Sciatic nerve (tissue), 2 donors: Measurements from ENCODE around the gene ELOVL5. TPM values are rescaled to one million over a fixed set of nuclear protein-coding genes. Genes with fewer than 3 reads are reported as not detected.

ENCODE experiments used
- ATAC-seq: fragments of 200-7000 bp; cut with Tn5 transposase; one replicate; pipeline ENCODE4 v1.9.1; 2020; ENCODE audit warnings: mild to moderate bottlenecking, moderate library complexity
- DNase-seq: peaks from one replicate; pipeline ENCODE4 v3.0.0-alpha.2; 2020; ENCODE audit warnings: low spot score
- intact Hi-C: fragments of 100-400 bp; cut with DNase I; formaldehyde crosslinking; loops from one replicate; pipeline ENCODE4 v1.14.2; 2022
- total RNA-seq: library from RNA; stranded (reverse); fragmentation: NEBNext Ultra II Directional; extraction: Animal tissue kit (Norgen Biotek cat#: 25700); gene quantifications from one replicate; pipeline ENCODE4 v1.2.1, GENCODE V29; 2021
- donor health status: DM: no; HTN: no; CAD: no.
- donor health status: DM: no; HTN: no; CAD: no.

Gene ELOVL5
- total RNA-seq, 1 donor from 2014 or later = 115 TPM

- ATAC-seq = no peak
- DNase-seq = no peak
- intact Hi-C loops = no loop called here
These were observed 90.5 kb downstream of the ELOVL5 start for GRCh38 chr6:53258076-53258773.

GRCh38 chr6:53257533-53257932, 91.2 kb downstream of the ELOVL5 start:
- intact Hi-C loops = no loop called here
- ATAC-seq (no peak), DNase-seq (no peak)

GRCh38 chr6:53257001-53257400, 91.7 kb downstream of the ELOVL5 start:
- no peak for DNase-seq

GRCh38 chr6:53252177-53252692, 96.5 kb downstream of the ELOVL5 start:
- intact Hi-C loops = no loop called here
- DNase-seq (no peak), ATAC-seq (no peak)

More at GRCh38 chr6:53257001-53257400, 91.7 kb downstream of the ELOVL5 start:
- no peak for ATAC-seq
- intact Hi-C loops = no loop called here

GRCh38 chr6:53251033-53251672, 97.6 kb downstream of the ELOVL5 start:
- intact Hi-C loops = no loop called here
- ATAC-seq (peak; percentile 66), DNase-seq (no peak)

GRCh38 chr6:53250176-53251032, 98.3 kb downstream of the ELOVL5 start:
- peak; percentile 71 for ATAC-seq
- DNase-seq = no peak
- intact Hi-C loops = no loop called here

- intact Hi-C loops = no loop called here
- DNase-seq = no peak
- no peak for ATAC-seq
These were observed 101.8 kb downstream of the ELOVL5 start for GRCh38 chr6:53246924-53247323.

GRCh38 chr6:53244958-53245357, 103.8 kb downstream of the ELOVL5 start:
- ATAC-seq (no peak), DNase-seq (no peak)
- intact Hi-C loops = no loop called here

GRCh38 chr6:53244399-53244931, 104.3 kb downstream of the ELOVL5 start:
- intact Hi-C loops = no loop called here
- no peak for ATAC-seq
- no peak for DNase-seq

- ATAC-seq (peak; percentile 52), DNase-seq (no peak)
- intact Hi-C loops = no loop called here
These were observed 106.8 kb downstream of the ELOVL5 start for GRCh38 chr6:53241938-53242337.

GRCh38 chr6:53240761-53241160, 108.0 kb downstream of the ELOVL5 start:
- DNase-seq (no peak), ATAC-seq (peak; percentile 32)
- intact Hi-C loops = no loop called here

GRCh38 chr6:53240139-53240538, 108.6 kb downstream of the ELOVL5 start:
- DNase-seq (no peak), ATAC-seq (no peak)
- intact Hi-C loops = no loop called here

GRCh38 chr6:53239526-53239925, 109.2 kb downstream of the ELOVL5 start:
- ATAC-seq (no peak), DNase-seq (no peak)
- intact Hi-C loops = no loop called here

- intact Hi-C loops = no loop called here
- DNase-seq (no peak), ATAC-seq (no peak)
These were observed 110.4 kb downstream of the ELOVL5 start for GRCh38 chr6:53238311-53238710.

- intact Hi-C loops = no loop called here
- ATAC-seq (no peak), DNase-seq (no peak)
These were observed 112.5 kb downstream of the ELOVL5 start for GRCh38 chr6:53236241-53236640.

- DNase-seq (no peak), ATAC-seq (no peak)
- intact Hi-C loops = no loop called here
These were observed 113.2 kb downstream of the ELOVL5 start for GRCh38 chr6:53235508-53235907.

GRCh38 chr6:53233309-53233708, 115.4 kb downstream of the ELOVL5 start:
- intact Hi-C loops = no loop called here
- DNase-seq = no peak
- ATAC-seq = no peak

GRCh38 chr6:53230775-53231467, 117.8 kb downstream of the ELOVL5 start:
- ATAC-seq (no peak), DNase-seq (no peak)
- intact Hi-C loops = no loop called here

GRCh38 chr6:53227847-53228246, 120.9 kb downstream of the ELOVL5 start:
- ATAC-seq (no peak), DNase-seq (no peak)
- intact Hi-C loops = no loop called here
